K562 (cell line): ENCODE data around the gene RAP1A.

ENCODE experiments used
- ADNP ChIP-seq: fragments of 200-800 bp; sonication (Bioruptor generic); IDR thresholded peaks from 2 replicates; pipeline ENCODE4 v1.6.1; 2016; ENCODE audit warnings: missing genetic modification characterization, missing compliant biosample characterization
- FOXJ3 ChIP-seq: sonication (generic); formaldehyde crosslinking; IDR thresholded peaks from 2 replicates; pipeline ENCODE4 v1.4.0; 2020; ENCODE audit warnings: mild to moderate bottlenecking, missing genetic modification reagents
- POLR2AphosphoS5 ChIP-seq: IDR thresholded peaks from 2 replicates; pipeline ENCODE4 v1.6.1; 2011; ENCODE audit warnings: mild to moderate bottlenecking, low read depth, low read length, moderate library complexity; ENCODE audit not compliant: control insufficient read depth, insufficient read depth
- TCF7L2 ChIP-seq: fragments of 150-350 bp; IDR thresholded peaks from 2 replicates; pipeline ENCODE4 v1.6.1; 2016; ENCODE audit warnings: low read depth, mild to moderate bottlenecking, low read length, moderate library complexity
- TF ChIP-seq, protein P1 (sequence below): IDR thresholded peaks from 2 replicates; pipeline ENCODE4 v1.6.1; 2012; ENCODE audit warnings: low read depth, low read length, improper control_type of control experiment, borderline replicate concordance
- TF ChIP-seq, protein P2 (sequence below): fragments of 250-450 bp; sonication (Bioruptor Pico); IDR thresholded peaks from 2 replicates; pipeline ENCODE4 v1.8.0; 2021; ENCODE audit warnings: moderate library complexity, mild to moderate bottlenecking, inconsistent platforms
- TF ChIP-seq, protein P3 (sequence below): fragments of 250-450 bp; sonication (Bioruptor Pico); IDR thresholded peaks from 2 replicates; pipeline ENCODE4 v1.5.1; 2021; ENCODE audit warnings: mild to moderate bottlenecking
- TF ChIP-seq, protein P4 (sequence below), 2 experiments: IDR thresholded peaks; 2 replicates each; pipeline ENCODE4 v1.6.1; 2011; ENCODE audit warnings: borderline replicate concordance in 1 of 2, control low read depth in 1 of 2, low read depth in 1 of 2, low read length in 1 of 2, mild to moderate bottlenecking in 1 of 2, mixed read lengths in 1 of 2, moderate library complexity in 1 of 2; ENCODE audit not compliant: insufficient read depth in 1 of 2, insufficient read length in 1 of 2, poor library complexity in 1 of 2, severe bottlenecking in 1 of 2; ENCODE audit errors: extremely low read depth in 1 of 2

DNA sequence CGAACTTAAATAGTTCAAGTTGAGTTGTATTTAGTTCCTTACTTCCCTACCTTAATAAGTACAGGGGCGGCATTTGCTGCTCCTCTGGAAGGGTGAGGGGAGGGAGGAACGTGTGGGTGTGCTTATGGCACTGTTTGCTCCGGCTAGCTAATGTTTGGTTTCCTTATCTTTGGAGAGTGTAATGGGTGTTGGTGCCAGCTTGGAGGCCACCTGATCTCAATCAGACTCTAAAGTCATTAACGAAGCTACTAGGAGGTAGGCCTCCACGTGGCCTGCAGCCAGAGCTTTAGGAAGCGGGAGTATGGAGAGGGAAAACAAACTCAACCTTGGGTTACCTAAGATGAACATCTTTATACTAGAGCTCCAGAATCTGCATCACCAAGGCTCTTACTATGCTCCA lies 43.0 kb upstream of the RAP1A start:
- no peak for TF ChIP-seq POLR2AphosphoS5
- TF ChIP-seq, protein P1, sequence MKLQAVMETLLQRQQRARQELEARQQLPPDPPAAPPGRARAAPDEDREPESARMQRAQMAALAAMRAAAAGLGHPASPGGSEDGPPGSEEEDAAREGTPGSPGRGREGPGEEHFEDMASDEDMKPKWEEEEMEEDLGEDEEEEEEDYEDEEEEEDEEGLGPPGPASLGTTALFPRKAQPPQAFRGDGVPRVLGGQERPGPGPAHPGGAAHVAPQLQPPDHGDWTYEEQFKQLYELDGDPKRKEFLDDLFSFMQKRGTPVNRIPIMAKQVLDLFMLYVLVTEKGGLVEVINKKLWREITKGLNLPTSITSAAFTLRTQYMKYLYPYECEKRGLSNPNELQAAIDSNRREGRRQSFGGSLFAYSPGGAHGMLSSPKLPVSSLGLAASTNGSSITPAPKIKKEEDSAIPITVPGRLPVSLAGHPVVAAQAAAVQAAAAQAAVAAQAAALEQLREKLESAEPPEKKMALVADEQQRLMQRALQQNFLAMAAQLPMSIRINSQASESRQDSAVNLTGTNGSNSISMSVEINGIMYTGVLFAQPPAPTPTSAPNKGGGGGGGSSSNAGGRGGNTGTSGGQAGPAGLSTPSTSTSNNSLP: no peak
- TF ChIP-seq, protein P2, sequence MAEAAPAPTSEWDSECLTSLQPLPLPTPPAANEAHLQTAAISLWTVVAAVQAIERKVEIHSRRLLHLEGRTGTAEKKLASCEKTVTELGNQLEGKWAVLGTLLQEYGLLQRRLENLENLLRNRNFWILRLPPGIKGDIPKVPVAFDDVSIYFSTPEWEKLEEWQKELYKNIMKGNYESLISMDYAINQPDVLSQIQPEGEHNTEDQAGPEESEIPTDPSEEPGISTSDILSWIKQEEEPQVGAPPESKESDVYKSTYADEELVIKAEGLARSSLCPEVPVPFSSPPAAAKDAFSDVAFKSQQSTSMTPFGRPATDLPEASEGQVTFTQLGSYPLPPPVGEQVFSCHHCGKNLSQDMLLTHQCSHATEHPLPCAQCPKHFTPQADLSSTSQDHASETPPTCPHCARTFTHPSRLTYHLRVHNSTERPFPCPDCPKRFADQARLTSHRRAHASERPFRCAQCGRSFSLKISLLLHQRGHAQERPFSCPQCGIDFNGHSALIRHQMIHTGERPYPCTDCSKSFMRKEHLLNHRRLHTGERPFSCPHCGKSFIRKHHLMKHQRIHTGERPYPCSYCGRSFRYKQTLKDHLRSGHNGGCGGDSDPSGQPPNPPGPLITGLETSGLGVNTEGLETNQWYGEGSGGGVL: no peak
- TF ChIP-seq TCF7L2: no peak
- TF ChIP-seq, protein P3, sequence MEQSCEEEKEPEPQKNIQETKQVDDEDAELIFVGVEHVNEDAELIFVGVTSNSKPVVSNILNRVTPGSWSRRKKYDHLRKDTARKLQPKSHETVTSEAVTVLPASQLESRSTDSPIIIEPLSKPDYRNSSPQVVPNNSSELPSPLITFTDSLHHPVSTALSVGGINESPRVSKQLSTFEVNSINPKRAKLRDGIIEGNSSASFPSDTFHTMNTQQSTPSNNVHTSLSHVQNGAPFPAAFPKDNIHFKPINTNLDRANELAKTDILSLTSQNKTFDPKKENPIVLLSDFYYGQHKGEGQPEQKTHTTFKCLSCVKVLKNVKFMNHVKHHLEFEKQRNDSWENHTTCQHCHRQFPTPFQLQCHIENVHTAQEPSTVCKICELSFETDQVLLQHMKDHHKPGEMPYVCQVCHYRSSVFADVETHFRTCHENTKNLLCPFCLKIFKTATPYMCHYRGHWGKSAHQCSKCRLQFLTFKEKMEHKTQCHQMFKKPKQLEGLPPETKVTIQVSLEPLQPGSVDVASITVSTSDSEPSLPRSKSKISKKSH (CRISPR knock-in tag): no peak
- no peak for TF ChIP-seq FOXJ3
- TF ChIP-seq ADNP (tag): no peak
- TF ChIP-seq, protein P4, sequence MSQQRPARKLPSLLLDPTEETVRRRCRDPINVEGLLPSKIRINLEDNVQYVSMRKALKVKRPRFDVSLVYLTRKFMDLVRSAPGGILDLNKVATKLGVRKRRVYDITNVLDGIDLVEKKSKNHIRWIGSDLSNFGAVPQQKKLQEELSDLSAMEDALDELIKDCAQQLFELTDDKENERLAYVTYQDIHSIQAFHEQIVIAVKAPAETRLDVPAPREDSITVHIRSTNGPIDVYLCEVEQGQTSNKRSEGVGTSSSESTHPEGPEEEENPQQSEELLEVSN (IDR thresholded peaks at IDR 0.05; ENCODE audit: borderline replicate concordance in 1 of 2, extremely low read depth in 1 of 2, insufficient read depth in 1 of 2, insufficient read length in 1 of 2, low read depth in 1 of 2, low read length in 1 of 2, poor library complexity in 1 of 2, severe bottlenecking in 1 of 2): no peak
